Peyer's patch (tissue), 4 donors: ENCODE results near the gene ATL1.

Source experiments
- POLR2A ChIP-seq, 2 donors: fragments of 450-650 bp; IDR thresholded peaks; one replicate each; pipeline ENCODE4 v1.5.1; 2017; ENCODE audit warnings: antibody characterized with exemption in 2 of 2, mild to moderate bottlenecking in 2 of 2, moderate library complexity in 2 of 2
- TF ChIP-seq, protein P1 (sequence below), 6 experiments: fragments of 450-650 bp in 4 of 6; fragments of 200-600 bp in 2 of 6; sonication (generic) in 1 of 6; IDR thresholded peaks; one replicate each; pipeline ENCODE4 v1.5.1; 2017 to 2019; ENCODE audit warnings: antibody characterized with exemption in 6 of 6, mild to moderate bottlenecking in 3 of 6, moderate library complexity in 1 of 6

- TF ChIP-seq, protein P1, sequence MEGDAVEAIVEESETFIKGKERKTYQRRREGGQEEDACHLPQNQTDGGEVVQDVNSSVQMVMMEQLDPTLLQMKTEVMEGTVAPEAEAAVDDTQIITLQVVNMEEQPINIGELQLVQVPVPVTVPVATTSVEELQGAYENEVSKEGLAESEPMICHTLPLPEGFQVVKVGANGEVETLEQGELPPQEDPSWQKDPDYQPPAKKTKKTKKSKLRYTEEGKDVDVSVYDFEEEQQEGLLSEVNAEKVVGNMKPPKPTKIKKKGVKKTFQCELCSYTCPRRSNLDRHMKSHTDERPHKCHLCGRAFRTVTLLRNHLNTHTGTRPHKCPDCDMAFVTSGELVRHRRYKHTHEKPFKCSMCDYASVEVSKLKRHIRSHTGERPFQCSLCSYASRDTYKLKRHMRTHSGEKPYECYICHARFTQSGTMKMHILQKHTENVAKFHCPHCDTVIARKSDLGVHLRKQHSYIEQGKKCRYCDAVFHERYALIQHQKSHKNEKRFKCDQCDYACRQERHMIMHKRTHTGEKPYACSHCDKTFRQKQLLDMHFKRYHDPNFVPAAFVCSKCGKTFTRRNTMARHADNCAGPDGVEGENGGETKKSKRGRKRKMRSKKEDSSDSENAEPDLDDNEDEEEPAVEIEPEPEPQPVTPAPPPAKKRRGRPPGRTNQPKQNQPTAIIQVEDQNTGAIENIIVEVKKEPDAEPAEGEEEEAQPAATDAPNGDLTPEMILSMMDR (IDR thresholded peaks at IDR 0.05) = no peak
- no peak for TF ChIP-seq POLR2A (IDR thresholded peaks at IDR 0.05)
Observed at GRCh38 chr14:50659327-50659974, 99.5 kb downstream of the ATL1 start.
